ENCODE data around the gene AIG1.
"Not testable (repeated sequence)": the region's sequence is repeated elsewhere in the genome, so short reads cannot be mapped to it uniquely, and the experiment has no call there.

The AIG1 gene

DNA sequence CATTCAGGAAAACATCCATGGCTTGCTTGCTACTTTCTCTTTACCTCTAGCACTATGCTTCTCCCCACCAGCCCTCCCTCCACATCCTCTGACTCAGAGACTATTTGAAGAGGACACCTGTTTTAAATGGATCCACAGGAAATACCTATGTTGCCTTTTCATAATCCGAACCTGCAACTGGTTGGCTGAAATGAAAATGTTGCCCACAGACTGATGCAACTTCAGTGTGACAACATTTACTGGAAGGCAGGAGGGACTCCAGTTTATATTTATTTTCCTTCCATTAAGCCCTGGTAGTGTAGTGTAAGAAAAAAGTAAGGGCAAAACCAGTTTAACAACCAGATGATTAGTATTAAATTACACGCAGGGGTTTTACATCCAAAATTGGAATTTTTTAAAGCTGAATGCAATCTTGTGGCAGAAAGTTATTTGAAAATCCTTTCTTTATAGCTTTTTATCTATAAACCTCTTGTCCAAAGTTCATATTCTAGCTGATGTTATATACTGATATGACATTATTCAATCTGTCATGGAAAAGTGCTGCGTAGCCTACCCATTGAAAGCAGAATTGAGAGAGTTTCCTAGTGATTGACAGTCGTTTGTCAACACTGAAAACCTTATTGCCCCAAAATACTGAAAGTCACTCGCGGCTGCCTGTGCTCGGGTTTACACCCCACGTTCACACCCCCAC, 881 bp upstream of the AIG1 start:
- DNase-seq: no peak

DNA sequence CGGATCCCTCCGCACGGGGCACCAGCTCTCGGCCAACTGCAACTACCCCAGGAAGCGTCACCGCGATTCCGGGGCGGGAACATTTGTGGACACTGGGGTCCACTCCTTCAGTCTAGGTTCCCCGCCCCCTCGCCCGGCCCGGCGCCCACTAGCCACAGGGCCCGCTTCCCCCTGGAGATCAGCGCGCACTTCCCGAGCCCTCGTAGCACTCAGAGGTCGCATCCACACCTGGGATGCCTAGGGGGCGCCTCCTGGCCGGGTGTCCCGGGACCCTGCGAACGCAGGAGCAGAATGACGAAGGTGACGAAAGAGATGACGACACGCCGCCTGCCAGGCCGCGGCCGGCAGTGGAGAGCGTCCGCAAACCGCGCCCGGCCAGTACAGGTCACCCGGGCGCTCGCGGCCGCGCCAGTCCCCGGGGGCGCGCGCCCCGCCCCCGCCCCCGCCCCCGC, 309 bp upstream of the AIG1 start:
- no peak for DNase-seq

DNA sequence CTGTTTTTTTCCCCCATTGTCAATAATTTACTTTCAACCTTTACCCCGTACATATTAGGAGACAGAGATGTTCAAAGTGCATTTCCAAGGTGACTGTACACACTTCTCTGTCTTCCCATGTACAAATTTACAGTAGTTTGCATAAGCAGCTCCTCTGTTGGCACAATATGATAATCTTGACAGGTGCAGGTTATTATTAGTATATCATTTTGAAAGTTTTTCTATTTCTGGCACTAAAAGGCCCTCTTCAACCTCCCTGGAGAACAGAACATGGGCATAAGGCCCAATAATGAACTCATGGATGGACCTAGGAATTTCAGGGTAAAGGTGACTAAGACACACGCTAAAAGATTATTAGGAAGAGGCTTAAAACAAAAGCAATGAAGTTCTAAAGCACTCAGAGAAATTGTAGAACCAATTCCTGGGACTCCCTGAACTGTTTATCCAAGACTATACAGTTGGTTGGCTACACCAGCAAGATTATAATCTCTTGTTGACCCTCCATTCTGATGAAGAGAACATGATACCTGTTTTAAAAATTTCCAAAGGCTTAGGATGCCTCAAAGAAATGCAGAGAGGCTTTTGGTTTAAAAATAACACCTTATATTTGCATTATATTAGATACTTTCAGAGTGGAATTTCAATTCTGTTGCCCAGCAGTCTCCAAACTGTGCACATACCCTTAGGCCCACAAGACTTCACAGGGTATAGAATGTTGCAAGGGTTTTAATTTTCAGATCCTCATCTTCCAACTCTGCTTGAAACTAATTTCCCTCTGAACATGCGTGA, 1.1 kb downstream of the AIG1 start:
- no peak for DNase-seq

DNA sequence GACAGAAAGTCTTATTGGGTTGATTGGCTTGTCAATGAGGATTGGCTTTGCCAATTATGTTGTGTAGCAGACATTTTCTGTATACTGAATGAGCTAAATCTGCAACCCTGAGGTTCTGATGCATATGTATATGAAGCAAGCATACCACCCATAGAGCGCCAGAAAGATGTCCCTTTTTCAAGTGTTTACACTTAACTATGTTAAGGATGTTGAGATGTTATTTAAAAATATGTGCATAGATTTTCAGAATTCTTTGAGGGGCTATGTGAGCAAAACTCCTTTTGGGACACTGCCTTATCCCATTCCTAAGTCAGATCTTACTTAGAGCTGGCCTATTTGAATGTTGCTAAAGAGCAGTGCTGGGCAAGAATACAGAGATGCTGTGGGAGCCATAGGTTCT, 1.9 kb downstream of the AIG1 start:
- no peak for DNase-seq

DNA sequence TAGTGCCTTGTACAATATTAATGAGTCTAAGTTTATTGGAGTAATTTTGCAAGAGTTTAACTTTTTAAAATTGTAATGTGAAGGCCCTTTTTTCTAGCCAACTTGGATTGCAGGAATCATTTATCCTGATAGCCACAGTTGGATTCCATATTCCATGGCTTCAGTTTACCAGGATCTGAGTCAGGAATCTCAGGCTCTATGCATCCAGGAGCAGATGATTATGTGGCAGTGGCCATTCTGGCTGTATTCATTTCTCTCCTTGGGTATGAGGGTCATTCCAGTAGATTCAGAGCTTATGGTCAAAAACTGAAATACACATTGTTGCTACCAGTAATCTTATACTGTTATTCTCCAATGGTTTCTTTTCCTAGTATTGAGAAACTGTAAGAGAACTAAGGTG, 2.9 kb downstream of the AIG1 start:
- no peak for DNase-seq

DNA sequence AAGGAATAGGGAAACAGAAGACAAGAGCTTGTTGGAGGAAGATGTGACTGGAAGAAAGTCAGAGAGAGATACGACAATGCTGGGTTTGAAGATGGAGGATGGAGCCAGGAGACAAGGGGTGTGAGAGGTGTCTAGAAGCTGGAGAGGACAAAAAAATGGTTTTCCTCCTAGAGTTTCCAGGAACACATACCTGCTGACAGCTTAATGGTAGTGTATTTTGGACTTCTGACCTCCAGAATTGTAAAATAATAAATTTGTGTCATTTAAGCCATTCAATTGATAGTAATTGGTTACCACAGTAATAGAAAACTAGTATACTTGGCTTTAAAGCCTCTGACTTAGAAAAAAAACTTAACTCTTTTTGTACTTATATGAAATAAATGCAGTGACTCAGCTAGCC, 3.6 kb downstream of the AIG1 start:
- no peak for DNase-seq

DNA sequence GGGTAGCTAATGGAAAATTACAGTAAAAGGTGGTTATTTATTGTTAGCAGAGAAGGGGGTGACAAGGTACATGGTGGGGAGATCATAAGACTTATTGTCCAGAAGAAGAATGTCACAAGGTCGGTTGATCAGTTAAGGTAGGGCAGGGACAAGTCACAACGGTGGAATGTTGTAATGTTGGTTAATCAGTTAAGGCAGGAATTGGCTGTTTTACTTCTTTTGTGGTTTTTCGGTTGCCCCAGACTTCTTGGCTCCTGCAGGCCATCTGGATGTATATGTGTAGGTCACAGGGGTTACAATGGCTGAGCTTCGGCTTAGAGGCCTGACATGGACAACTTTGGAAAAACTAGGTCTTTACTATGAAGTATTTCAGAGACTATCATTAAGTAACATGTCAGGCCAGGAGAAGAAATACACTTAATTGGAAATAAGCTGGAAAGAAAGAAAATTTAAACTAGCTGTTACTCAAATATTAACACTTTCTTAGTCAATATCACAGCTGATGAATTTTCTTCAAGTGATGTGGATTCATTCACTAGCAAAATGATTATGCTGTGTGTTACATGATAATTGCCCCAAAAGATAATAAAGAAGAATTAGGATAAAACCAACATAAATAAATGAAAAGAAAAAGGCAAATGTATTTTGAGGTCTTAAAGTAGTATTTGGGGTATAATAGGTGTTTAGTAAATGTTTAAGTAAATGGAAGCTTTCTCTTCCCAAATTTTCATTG, 4.4 kb downstream of the AIG1 start:
- no peak for DNase-seq

DNA sequence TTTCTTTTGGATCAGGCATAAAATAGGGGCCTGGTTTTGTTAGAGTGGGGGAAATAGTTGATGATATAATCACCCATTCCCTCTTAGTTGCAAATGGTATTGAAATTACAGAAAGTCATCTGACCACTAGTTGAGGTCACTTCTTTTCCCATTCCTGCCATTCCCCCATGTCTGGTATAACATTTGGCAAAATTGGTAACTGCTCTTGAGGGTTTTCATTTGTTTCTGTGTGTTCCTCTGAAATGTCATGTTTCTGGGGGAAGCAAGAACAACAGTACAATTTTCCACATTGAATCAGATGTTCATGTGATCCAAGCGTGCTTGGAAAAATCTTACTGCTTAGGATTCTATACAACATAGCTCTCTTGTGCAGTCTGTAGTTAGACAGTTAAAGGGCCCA, 7.3 kb downstream of the AIG1 start:
- DNase-seq: no peak

DNA sequence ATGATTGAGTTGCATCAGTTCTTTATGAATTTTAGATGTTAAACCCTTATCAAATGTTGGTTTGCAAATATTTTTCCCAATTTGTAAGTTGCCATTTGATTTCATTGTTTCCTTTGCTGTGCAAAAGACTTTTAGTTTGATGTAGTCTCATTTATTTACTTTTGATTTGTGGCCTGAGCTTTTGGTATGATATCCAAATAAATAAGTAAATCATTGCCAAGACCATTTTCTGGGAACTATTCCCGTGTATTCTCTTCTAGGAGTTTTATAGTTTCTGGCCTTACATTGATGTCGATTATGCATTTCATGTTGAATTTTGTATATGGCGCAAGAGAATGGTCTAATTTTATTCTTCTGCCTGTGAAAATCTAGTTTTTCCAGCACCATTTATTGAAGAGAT, 13.4 kb downstream of the AIG1 start:
- no peak for DNase-seq

DNA sequence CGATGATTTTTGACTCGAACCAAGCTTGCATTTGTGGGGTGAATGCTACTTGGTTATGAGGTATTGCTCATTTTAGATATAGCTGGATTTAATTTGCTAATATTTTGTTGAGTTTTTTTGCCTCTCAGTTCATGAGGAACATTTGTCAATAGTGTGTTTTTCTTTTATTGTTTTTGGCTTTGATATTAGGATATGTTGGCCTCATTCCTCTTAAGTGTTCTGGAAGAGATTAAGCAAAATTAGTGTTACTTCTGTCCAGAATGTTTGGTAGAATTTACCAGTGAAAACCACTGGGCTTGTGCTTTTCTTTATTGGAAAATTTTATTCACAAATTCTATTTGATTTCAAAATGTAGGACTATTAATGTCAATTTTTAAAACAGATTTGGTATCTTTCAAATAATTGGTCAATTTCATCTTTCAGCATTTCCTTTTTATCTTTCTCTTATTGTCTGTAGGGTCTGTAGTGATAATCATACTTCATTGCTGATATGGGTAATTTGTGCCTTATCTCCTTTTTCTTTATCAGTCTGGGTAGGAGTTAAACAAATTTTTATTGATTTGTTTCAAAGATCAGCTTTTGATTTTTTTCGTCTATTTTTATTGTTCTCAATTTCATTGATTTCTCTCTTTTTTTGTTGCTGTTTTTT, 14.1 kb downstream of the AIG1 start:
- DNase-seq: no peak

DNA sequence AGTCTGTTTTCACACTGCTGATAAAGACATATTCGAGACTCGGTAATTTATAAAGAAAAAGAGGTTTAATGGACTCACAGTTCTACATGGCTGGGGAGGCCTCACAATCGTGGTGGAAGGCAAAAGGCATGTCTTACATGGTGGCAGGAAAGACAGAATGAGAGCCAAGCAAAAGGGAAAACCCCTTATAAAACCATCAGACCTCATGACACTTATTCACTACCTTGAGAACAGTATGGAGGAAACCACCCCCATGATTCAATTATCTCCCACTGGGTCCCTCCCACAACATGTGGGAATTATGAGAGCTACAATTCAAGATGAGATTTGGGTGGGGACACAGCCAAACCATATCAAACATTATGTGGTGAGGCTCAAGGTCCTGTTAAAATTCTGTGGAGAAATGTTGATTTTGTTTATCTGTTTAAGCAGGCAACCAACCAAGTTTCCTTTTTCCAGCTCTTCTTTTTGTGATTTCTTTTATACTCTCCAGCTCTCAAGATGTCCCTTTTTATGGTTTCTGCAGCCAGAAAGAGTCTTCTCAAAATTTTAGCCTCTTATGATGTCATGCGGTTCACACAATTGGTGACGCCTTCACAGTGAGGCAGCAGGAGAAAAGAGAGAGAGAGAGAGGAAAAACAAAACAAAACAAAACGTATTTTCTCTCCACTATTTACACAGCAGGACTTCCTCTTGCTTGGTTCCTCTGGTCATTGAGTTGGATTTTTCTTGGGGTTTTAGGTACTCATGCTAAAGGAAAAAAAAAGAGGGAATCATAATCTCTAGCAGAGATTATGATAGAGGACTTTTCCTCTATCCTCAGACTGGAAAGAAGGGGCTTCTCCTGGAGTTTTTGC, 18.0 kb downstream of the AIG1 start:
- no peak for DNase-seq

DNA sequence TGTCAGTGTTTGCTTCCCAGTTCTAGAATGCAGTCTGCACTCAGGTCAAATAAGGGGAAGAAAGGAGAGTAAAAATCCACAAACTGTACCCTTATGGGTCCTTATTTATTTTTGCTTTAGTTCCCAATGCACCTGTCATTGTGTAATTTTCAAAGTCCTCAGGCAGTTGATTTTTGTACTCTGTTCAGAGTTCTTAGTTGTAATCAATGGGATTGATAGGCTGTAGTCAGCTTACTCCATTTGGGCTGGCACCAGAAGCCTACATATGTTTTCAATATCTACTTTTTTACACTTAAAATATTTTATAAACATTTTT, 18.6 kb downstream of the AIG1 start:
- DNase-seq: no peak

DNA sequence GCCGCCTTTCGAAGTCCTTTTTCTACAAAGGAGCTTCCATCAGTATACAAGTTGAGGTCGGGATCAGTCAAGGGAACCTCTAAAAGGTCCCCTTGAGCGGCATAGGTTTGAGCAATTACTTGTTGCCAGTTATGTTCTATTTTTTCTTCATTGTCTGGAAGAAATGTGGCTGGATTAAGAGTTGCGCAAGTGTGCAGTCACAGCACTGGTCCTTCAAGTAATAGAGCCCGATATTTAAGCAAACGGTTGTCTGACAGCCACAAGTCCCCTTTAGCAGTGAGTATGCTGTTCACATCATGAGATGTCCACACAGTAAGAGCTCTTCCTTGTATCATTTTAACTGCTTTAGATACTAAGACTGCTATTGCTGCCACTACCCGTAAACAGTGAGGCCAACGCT, 21.6 kb downstream of the AIG1 start:
- DNase-seq: not testable (repeated sequence)

DNA sequence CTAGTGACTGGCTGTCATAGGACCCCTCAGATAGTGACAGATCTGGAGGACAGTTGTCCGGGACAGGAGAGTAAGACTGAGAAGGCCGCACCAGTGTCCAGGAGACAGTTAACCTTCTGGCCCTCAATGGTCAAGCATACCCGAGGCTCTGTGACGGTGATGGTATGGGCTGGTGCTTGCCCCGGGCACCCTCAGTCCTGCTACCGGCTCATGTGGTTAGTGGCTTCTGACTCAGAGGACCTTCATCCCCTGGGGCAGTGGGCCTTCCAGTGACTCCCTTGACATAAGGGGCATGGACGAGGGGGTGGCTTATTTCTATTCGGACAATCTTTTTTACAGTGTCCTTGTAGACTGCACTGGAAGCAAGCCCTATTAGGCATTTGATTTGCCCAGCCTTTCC, 23.3 kb downstream of the AIG1 start:
- DNase-seq: not testable (repeated sequence)

DNA sequence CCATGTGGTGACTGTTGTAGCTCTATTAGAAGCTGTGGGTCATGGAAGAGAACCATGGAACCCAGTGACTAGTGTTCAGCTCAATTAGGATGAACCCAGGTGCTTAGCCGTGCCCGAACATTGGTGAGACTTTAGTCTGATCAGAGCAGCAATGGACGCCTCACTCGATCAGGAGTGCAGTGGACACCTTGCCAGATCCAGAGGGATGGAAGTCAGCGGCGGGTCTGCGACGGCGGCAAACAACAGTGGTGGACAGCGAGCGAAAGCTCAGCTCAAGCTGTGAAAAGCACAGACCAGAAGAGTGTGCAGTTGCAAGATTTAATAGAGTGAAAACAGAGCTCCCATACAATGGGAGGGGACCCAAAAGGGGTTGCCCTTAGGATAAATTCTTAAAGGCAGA, 26.6 kb downstream of the AIG1 start:
- DNase-seq: not testable (repeated sequence)

DNA sequence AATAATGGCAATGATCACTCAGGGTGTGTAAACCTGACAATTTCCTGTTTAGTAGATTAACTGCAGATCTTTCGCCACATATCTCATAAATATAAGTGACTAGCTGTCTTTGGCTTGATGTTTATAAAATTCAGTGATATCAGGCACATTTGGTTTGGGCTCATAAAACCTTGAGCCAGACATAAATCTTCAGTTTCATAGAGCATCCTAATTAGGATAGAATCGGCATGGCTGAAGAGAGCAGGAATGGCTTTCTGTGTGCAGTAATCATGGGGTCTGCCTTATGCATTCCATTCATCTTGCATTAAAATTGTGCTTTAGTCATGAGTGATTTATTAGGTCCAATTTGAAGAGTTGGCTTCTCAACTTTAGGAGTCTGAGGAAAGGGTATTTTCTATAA, 27.2 kb downstream of the AIG1 start:
- no peak for DNase-seq

DNA sequence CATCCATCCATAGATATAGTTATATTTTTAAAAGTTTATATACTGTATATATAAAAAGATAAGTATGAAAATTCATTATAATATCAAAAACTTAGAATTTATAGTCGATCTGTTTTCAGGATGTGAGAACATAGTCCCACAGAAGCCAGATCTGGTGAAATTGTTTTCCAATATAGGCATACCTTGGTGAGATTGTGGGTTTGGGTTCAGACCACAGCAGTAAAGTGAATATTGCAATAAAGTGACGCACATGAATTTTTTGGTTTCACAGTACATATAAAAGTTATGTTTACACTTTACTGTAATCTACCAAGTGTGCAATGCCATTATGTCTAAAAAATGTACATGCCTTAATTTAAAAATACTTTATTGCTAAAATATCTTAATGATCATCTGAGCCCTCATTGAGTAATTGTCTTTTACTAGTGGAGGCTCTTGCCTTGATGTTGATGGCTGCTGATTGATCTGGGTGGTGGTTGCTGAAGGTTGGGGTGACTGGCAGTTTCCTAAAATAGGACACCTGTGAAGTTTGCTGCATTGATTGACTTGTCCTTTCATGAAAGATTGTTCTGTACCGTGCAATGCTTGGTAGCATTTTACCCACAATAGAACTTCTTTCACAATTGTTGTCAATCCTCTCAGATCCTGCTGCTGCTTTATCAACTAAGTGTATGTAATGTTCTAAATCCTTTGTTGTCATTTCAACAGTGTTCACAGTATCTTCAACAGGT, 29.8 kb downstream of the AIG1 start:
- no peak for DNase-seq

DNA sequence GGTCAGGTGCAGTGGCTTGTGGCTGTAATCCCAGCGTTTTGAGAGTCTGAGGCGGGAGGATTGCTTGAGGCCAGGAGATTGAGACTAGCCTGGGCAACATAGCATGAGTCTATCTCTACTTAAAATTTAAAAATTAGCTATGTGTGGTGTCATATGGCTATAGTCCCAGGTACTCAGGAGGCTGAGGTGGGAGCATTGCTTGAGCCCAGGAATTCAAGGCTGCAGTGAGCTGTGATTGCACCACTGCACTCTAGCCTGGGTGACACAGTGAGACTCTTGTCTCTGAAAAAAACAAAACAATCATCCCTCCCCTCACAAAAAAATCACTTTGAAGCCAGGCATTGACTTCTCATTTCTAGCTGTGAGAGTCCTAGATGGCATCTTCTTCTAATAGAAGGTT, 32.1 kb downstream of the AIG1 start:
- DNase-seq: no peak

DNA sequence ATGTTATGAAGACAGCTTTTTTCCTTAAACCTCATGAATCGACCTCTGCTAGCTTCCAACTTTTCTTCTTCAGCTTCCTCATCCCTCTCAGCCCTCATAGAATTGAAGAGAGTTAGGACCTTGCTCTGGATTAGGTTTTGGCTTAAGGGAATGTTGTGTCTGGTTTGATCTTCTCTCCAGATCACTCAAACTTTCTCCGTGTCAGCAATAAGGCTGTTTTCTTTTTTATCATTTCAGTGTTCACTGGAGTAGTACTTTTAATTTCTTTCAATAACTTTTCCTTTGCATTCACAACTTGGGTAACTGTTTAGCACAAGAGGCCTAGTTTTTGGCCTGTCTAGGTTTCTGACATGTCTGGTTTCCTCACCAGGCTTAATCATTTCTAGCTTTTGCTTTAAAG, 32.6 kb downstream of the AIG1 start:
- no peak for DNase-seq

DNA sequence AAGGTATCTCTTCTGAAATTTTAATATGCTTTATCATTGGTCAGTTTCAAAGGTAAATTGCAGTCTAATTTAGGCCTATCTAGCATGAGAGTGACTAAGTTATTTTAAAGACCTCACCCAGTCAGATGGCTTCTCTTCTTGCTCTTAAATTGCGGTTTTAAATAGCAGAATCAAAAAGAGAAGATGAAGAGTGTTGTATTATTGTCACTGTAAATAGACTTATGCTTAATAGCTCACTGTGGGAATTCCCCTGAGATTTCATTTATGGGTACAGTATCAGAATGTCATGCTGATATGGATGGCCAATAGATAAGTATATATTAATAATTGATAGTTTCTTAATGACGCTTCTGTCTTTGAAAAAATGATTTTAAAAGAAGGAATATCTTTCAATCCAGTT, 35.7 kb downstream of the AIG1 start:
- no peak for DNase-seq

DNA sequence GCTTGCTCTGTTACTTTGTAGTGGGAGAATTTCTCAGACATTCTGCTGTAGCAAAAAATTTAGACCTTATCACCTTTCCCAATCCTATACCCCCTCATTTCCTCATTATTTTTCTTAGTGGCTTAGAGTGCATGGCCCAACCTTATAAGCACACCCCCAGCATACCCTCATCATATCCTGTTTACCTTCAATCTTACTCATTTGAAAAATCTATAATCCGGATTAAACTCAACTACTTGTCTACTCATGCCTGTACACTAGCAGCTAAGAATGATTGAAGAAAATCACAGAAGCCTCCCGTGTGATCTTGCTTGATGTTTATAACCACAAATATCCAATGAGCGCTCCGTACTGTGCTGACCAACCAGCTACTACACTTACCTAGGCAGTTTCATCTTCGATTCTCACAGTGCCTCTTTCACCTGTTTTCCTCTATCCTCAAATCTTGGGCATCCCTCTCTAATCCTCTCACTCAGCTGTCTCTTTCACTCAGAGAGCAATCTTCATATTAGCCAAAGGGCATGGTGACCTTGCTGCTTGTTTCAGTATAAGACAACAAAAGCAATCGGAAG, 36.6 kb downstream of the AIG1 start:
- no peak for DNase-seq

Data from NCI-H1092 treated with DMSO at 0.1 percent for 48 hours (cell line).